ENCODE data around the gene FAM229A.
"Not testable (repeated sequence)": the region's sequence is repeated elsewhere in the genome, so short reads cannot be mapped to it uniquely, and the experiment has no call there.

The FAM229A gene

GRCh38 chr1:32398401-32398800, 36.1 kb upstream of the FAM229A start:
- Histone ChIP-seq H2AFZ (ENCODE audit: low read length) (no peak overlapping the region), H2BK12ac (ENCODE audit: low read length) (no peak overlapping the region), H3K4me2 (ENCODE audit: insufficient read depth, low read length, poor library complexity, severe bottlenecking) (no peak overlapping the region), H3K9ac (ENCODE audit: low read depth, low read length, poor library complexity) (no peak overlapping the region), H3K27me3 (ENCODE audit: control insufficient read depth in 3 of 3, insufficient read depth in 3 of 3, low read depth in 1 of 3, low read length in 3 of 3) (no peaks in the 10 kb centered on the region), H2BK5ac (ENCODE audit: low read length) (no peak overlapping the region), H3K18ac (ENCODE audit: low read length) (no peak overlapping the region), H3K4ac (ENCODE audit: low read length) (no peak overlapping the region), H4K8ac (ENCODE audit: low read depth, low read length) (no peak overlapping the region), H3K23ac (ENCODE audit: low read depth, low read length, poor library complexity) (no peak overlapping the region), H3K36me3 (replicated peaks in 1 of 2; ENCODE audit: control insufficient read depth in 2 of 2, insufficient read depth in 2 of 2, low read length in 2 of 2) (peaks cover 0 to 2% of the 10 kb centered on the region in 2 donors), H4K91ac (ENCODE audit: low read depth, low read length, poor library complexity) (no peak overlapping the region), H3K4me3 (ENCODE audit: low read length in 2 of 2) (no peak overlapping the region), H3K9me3 (replicated peaks in 1 of 2; ENCODE audit: control insufficient read depth in 2 of 2, insufficient read depth in 1 of 2, low read depth in 1 of 2, low read length in 2 of 2) (peaks cover 1 to 2% of the 10 kb centered on the region in 2 donors), H2BK120ac (ENCODE audit: low read depth, low read length) (no peak overlapping the region), H3K14ac (ENCODE audit: low read length) (no peak overlapping the region), H3K79me1 (ENCODE audit: low read depth, low read length) (peaks cover 5% of the 10 kb centered on the region), H2AK5ac (ENCODE audit: low read depth, low read length) (no peak overlapping the region), H2BK15ac (ENCODE audit: low read length) (no peak overlapping the region), H3K27ac (replicated peaks; ENCODE audit: low read length) (no peak overlapping the region), H3K4me1 (ENCODE audit: control insufficient read depth in 2 of 2, insufficient read depth in 1 of 2, low read depth in 1 of 2, low read length in 2 of 2) (peaks cover under 1 to 2% of the 10 kb centered on the region in 2 donors)
- no CpG with 5 or more reads among the region's 2 CpGs for WGBS, 2 donors (ENCODE audit: extremely low coverage in 2 of 2, insufficient read length in 2 of 2, insufficient replicate concordance in 1 of 2)
- DNase-seq (ENCODE audit: low spot score), result no peak

GRCh38 chr1:32396524-32396923, 34.2 kb upstream of the FAM229A start:
- H2BK15ac ChIP-seq (ENCODE audit: low read length); H2BK5ac ChIP-seq (ENCODE audit: low read length); H3K4me1 ChIP-seq (ENCODE audit: control insufficient read depth in 2 of 2, insufficient read depth in 1 of 2, low read depth in 1 of 2, low read length in 2 of 2); H3K23ac ChIP-seq (ENCODE audit: low read depth, low read length, poor library complexity); H3K27me3 ChIP-seq (ENCODE audit: control insufficient read depth in 3 of 3, insufficient read depth in 3 of 3, low read depth in 1 of 3, low read length in 3 of 3); H3K9me3 ChIP-seq (replicated peaks in 1 of 2; ENCODE audit: control insufficient read depth in 2 of 2, insufficient read depth in 1 of 2, low read depth in 1 of 2, low read length in 2 of 2); H2AK5ac ChIP-seq (ENCODE audit: low read depth, low read length); H3K9ac ChIP-seq (ENCODE audit: low read depth, low read length, poor library complexity); H3K4me2 ChIP-seq (ENCODE audit: insufficient read depth, low read length, poor library complexity, severe bottlenecking); H2AFZ ChIP-seq (ENCODE audit: low read length); H3K4ac ChIP-seq (ENCODE audit: low read length); H3K14ac ChIP-seq (ENCODE audit: low read length); H4K91ac ChIP-seq (ENCODE audit: low read depth, low read length, poor library complexity); H4K8ac ChIP-seq (ENCODE audit: low read depth, low read length); H3K4me3 ChIP-seq (ENCODE audit: low read length in 2 of 2); H3K18ac ChIP-seq (ENCODE audit: low read length); H2BK12ac ChIP-seq (ENCODE audit: low read length); H2BK120ac ChIP-seq (ENCODE audit: low read depth, low read length); H3K27ac ChIP-seq (replicated peaks; ENCODE audit: low read length); DNase-seq (ENCODE audit: low spot score); H3K79me1 ChIP-seq (ENCODE audit: low read depth, low read length): not testable (repeated sequence)
- peaks cover 3 to 17% of the 10 kb centered on the region in 2 donors for H3K36me3 ChIP-seq (replicated peaks in 1 of 2; ENCODE audit: control insufficient read depth in 2 of 2, insufficient read depth in 2 of 2, low read length in 2 of 2)
- WGBS, 2 donors (ENCODE audit: extremely low coverage in 2 of 2, insufficient read length in 2 of 2, insufficient replicate concordance in 1 of 2), result no CpG with 5 or more reads among the region's 5 CpGs

GRCh38 chr1:32394890-32395432, 32.7 kb upstream of the FAM229A start:
- no peak overlapping the region for H2BK120ac ChIP-seq (ENCODE audit: low read depth, low read length)
- no peak overlapping the region for H4K91ac ChIP-seq (ENCODE audit: low read depth, low read length, poor library complexity)
- peak overlapping the region; percentile 81 for H2AFZ ChIP-seq (ENCODE audit: low read length)
- H2BK5ac ChIP-seq (ENCODE audit: low read length), result no peak overlapping the region
- H3K27ac ChIP-seq (replicated peaks; ENCODE audit: low read length), result peak overlapping the region; percentile 97
- H2BK15ac ChIP-seq (ENCODE audit: low read length), result no peak overlapping the region
- no CpG with 5 or more reads among the region's 14 CpGs for WGBS, 2 donors (ENCODE audit: extremely low coverage in 2 of 2, insufficient read length in 2 of 2, insufficient replicate concordance in 1 of 2)
- no peak overlapping the region for H3K14ac ChIP-seq (ENCODE audit: low read length)
- peaks cover 4% of the 10 kb centered on the region in 2 donors for H3K4me1 ChIP-seq (ENCODE audit: control insufficient read depth in 2 of 2, insufficient read depth in 1 of 2, low read depth in 1 of 2, low read length in 2 of 2)
- no peak overlapping the region for H3K4ac ChIP-seq (ENCODE audit: low read length)
- no peaks in the 10 kb centered on the region for H3K27me3 ChIP-seq (ENCODE audit: control insufficient read depth in 3 of 3, insufficient read depth in 3 of 3, low read depth in 1 of 3, low read length in 3 of 3)
- no peak overlapping the region for H4K8ac ChIP-seq (ENCODE audit: low read depth, low read length)
- peak overlapping the region; percentile 78 to 83 for H3K4me3 ChIP-seq (ENCODE audit: low read length in 2 of 2)
- no peak overlapping the region for H3K23ac ChIP-seq (ENCODE audit: low read depth, low read length, poor library complexity)
- DNase-seq (ENCODE audit: low spot score), result no peak
- H3K9me3 ChIP-seq (replicated peaks in 1 of 2; ENCODE audit: control insufficient read depth in 2 of 2, insufficient read depth in 1 of 2, low read depth in 1 of 2, low read length in 2 of 2), result peaks cover 0 to 2% of the 10 kb centered on the region in 2 donors
- H3K9ac ChIP-seq (ENCODE audit: low read depth, low read length, poor library complexity), result peak overlapping the region; percentile 78
- no peak overlapping the region for H2BK12ac ChIP-seq (ENCODE audit: low read length)
- H3K18ac ChIP-seq (ENCODE audit: low read length), result peak overlapping the region; percentile 25
- H3K36me3 ChIP-seq (replicated peaks in 1 of 2; ENCODE audit: control insufficient read depth in 2 of 2, insufficient read depth in 2 of 2, low read length in 2 of 2), result peaks cover 14 to 32% of the 10 kb centered on the region in 2 donors
- H3K79me1 ChIP-seq (ENCODE audit: low read depth, low read length), result peaks cover 7% of the 10 kb centered on the region
- peak overlapping the region; percentile 72 for H3K4me2 ChIP-seq (ENCODE audit: insufficient read depth, low read length, poor library complexity, severe bottlenecking)
- H2AK5ac ChIP-seq (ENCODE audit: low read depth, low read length), result no peak overlapping the region

- Histone ChIP-seq H3K4ac (ENCODE audit: low read length) (no peak within 1 kb of the TSS), H3K4me2 (ENCODE audit: insufficient read depth, low read length, poor library complexity, severe bottlenecking) (peak within 1 kb of the TSS; percentile 79), H2AK5ac (ENCODE audit: low read depth, low read length) (no peak within 1 kb of the TSS), H3K9me3 (replicated peaks in 1 of 2; ENCODE audit: control insufficient read depth in 2 of 2, insufficient read depth in 1 of 2, low read depth in 1 of 2, low read length in 2 of 2) (peaks cover 0 to 2% of the 10 kb centered on the region in 2 donors), H4K91ac (ENCODE audit: low read depth, low read length, poor library complexity) (no peak within 1 kb of the TSS), H3K23ac (ENCODE audit: low read depth, low read length, poor library complexity) (peak within 1 kb of the TSS; percentile 8), H3K14ac (ENCODE audit: low read length) (peak within 1 kb of the TSS; percentile 77), H2BK120ac (ENCODE audit: low read depth, low read length) (no peak within 1 kb of the TSS), H3K27me3 (ENCODE audit: control insufficient read depth in 3 of 3, insufficient read depth in 3 of 3, low read depth in 1 of 3, low read length in 3 of 3) (no peaks in the 10 kb centered on the region), H2BK15ac (ENCODE audit: low read length) (no peak within 1 kb of the TSS), H3K4me3 (ENCODE audit: low read length in 2 of 2) (peak within 1 kb of the TSS; percentile 78 to 97), H2BK5ac (ENCODE audit: low read length) (peak within 1 kb of the TSS; percentile 56), H3K27ac (replicated peaks; ENCODE audit: low read length) (peak within 1 kb of the TSS; percentile 97), H4K8ac (ENCODE audit: low read depth, low read length) (no peak within 1 kb of the TSS), H2BK12ac (ENCODE audit: low read length) (no peak within 1 kb of the TSS), H3K4me1 (ENCODE audit: control insufficient read depth in 2 of 2, insufficient read depth in 1 of 2, low read depth in 1 of 2, low read length in 2 of 2) (peaks cover 4% of the 10 kb centered on the region in 2 donors), H3K18ac (ENCODE audit: low read length) (peak within 1 kb of the TSS; percentile 58), H3K36me3 (replicated peaks in 1 of 2; ENCODE audit: control insufficient read depth in 2 of 2, insufficient read depth in 2 of 2, low read length in 2 of 2) (peaks cover 17 to 39% of the 10 kb centered on the region in 2 donors), H3K79me1 (ENCODE audit: low read depth, low read length) (peaks cover 7% of the 10 kb centered on the region), H2AFZ (ENCODE audit: low read length) (peak within 1 kb of the TSS; percentile 83), H3K9ac (ENCODE audit: low read depth, low read length, poor library complexity) (peak within 1 kb of the TSS; percentile 95)
- peak; percentile 100 for DNase-seq (ENCODE audit: low spot score)
- WGBS, 2 donors (ENCODE audit: extremely low coverage in 2 of 2, insufficient read length in 2 of 2, insufficient replicate concordance in 1 of 2), result no CpG with 5 or more reads among the region's 48 CpGs
These were observed 32.0 kb upstream of the FAM229A start, which contains the start of gene BSDC1 for GRCh38 chr1:32394141-32394889. Gene BSDC1, minus strand, starts transcription at chr1:32394441. Its CDS starts 27 bp downstream, at chr1:32394414.

Measured in neuronal stem cell (in vitro differentiated cells).